GM23338 (cell line): Measurements from ENCODE around the gene JAZF1. TPM values are rescaled to one million over a fixed set of nuclear protein-coding genes. Genes with fewer than 3 reads are reported as not detected.

Experiments used
- ATAC-seq: fragments of 200-7000 bp; cut with Tn5 transposase; 3 replicates; pipeline ENCODE4 v1.9.1; 2020
- DNase-seq: peaks from one replicate; pipeline ENCODE4 v3.0.0-alpha.2; 2015; ENCODE audit warnings: low spot score
- H2AFZ ChIP-seq: fragments of 200-600 bp; sonication (generic); 2 replicates; pipeline ENCODE4 v1.8.0; 2016; ENCODE audit warnings: antibody characterized with exemption, mild to moderate bottlenecking, moderate library complexity
- H3F3A ChIP-seq: fragments of 200-600 bp; sonication (generic); replicated peaks from 2 replicates; pipeline ENCODE4 v1.8.0; 2017; ENCODE audit warnings: antibody characterized with exemption, mixed run types, low read depth
- H3K27ac ChIP-seq: fragments of 200-600 bp; sonication (generic); 2 replicates; pipeline ENCODE4 v1.6.1; 2016; ENCODE audit warnings: low read depth
- H3K27me3 ChIP-seq: fragments of 200-600 bp; sonication (generic); 2 replicates; pipeline ENCODE4 v1.8.0; 2016; ENCODE audit warnings: mild to moderate bottlenecking, mixed run types, moderate library complexity; ENCODE audit not compliant: insufficient read depth
- H3K36me3 ChIP-seq: fragments of 200-600 bp; sonication (generic); 2 replicates; pipeline ENCODE4 v1.8.0; 2016; ENCODE audit warnings: mild to moderate bottlenecking; ENCODE audit not compliant: insufficient read depth
- H3K4me1 ChIP-seq: fragments of 200-600 bp; sonication (generic); 2 replicates; pipeline ENCODE4 v1.8.0; 2016; ENCODE audit warnings: mild to moderate bottlenecking, moderate library complexity; ENCODE audit not compliant: insufficient read depth
- H3K4me2 ChIP-seq: fragments of 200-600 bp; sonication (generic); 2 replicates; pipeline ENCODE4 v1.7.1; 2017; ENCODE audit warnings: mixed run types
- H3K4me3 ChIP-seq: fragments of 200-600 bp; sonication (generic); 2 replicates; pipeline ENCODE4 v1.6.1; 2016; ENCODE audit warnings: mixed run types
- H3K79me2 ChIP-seq: fragments of 200-600 bp; sonication (generic); replicated peaks from 2 replicates; pipeline ENCODE4 v1.8.0; 2017; ENCODE audit warnings: mild to moderate bottlenecking; ENCODE audit not compliant: insufficient read depth
- H3K9me2 ChIP-seq: fragments of 200-600 bp; sonication (generic); 2 replicates; pipeline ENCODE4 v1.8.0; 2017; ENCODE audit not compliant: insufficient read depth
- H4K20me1 ChIP-seq: fragments of 200-600 bp; sonication (generic); replicated peaks from 2 replicates; pipeline ENCODE4 v1.8.0; 2017; ENCODE audit warnings: mild to moderate bottlenecking; ENCODE audit not compliant: insufficient read depth
- H3K27ac Mint-ChIP-seq: 2 replicates; pipeline ENCODE4 v1.8.0; 2020; ENCODE audit warnings: inconsistent platforms, mild to moderate bottlenecking, moderate library complexity, mixed read lengths
- H3K27me3 Mint-ChIP-seq: 3 replicates; pipeline ENCODE4 v1.8.0; 2022; ENCODE audit warnings: low read depth, mild to moderate bottlenecking, moderate library complexity, mixed read lengths, inconsistent platforms; ENCODE audit not compliant: insufficient read depth, poor library complexity
- H3K36me3 Mint-ChIP-seq: 3 replicates; pipeline ENCODE4 v1.8.0; 2021; ENCODE audit warnings: low read depth, mild to moderate bottlenecking, inconsistent platforms, moderate library complexity, mixed read lengths
- H3K4me1 Mint-ChIP-seq: 3 replicates; pipeline ENCODE4 v1.8.0; 2020; ENCODE audit warnings: mild to moderate bottlenecking, inconsistent platforms, mixed read lengths
- H3K4me3 Mint-ChIP-seq: 3 replicates; pipeline ENCODE4 v1.8.0; 2021; ENCODE audit warnings: moderate library complexity, mild to moderate bottlenecking, inconsistent platforms, mixed read lengths
- H3K9me3 Mint-ChIP-seq: 3 replicates; pipeline ENCODE4 v1.8.0; 2020; ENCODE audit warnings: moderate library complexity, mild to moderate bottlenecking, inconsistent platforms, mixed read lengths
- CREB1 ChIP-seq: fragments of 250-450 bp; sonication (Bioruptor Pico); IDR thresholded peaks from 2 replicates; pipeline ENCODE4 v1.5.0; 2020; ENCODE audit warnings: low read depth, mild to moderate bottlenecking, moderate library complexity
- EZH2 ChIP-seq: fragments of 200-600 bp; sonication (generic); IDR thresholded peaks from one replicate; pipeline ENCODE4 v1.8.0; 2017; ENCODE audit warnings: antibody characterized with exemption, mild to moderate bottlenecking, low read depth; ENCODE audit not compliant: unreplicated experiment
- EZH2phosphoT487 ChIP-seq: fragments of 200-600 bp; sonication (generic); IDR thresholded peaks from one replicate; pipeline ENCODE4 v1.8.1; 2018; ENCODE audit warnings: antibody characterized with exemption; ENCODE audit not compliant: unreplicated experiment
- JUNB ChIP-seq: IDR thresholded peaks from one replicate; pipeline ENCODE4 v1.6.1; 2016; ENCODE audit warnings: antibody characterized with exemption; ENCODE audit not compliant: unreplicated experiment
- NANOG ChIP-seq: IDR thresholded peaks from 2 replicates; pipeline ENCODE4 v1.6.1; 2016; ENCODE audit warnings: antibody characterized with exemption, borderline replicate concordance
- STAT1 ChIP-seq: IDR thresholded peaks from one replicate; pipeline ENCODE4 v1.6.1; 2016; ENCODE audit warnings: antibody characterized with exemption; ENCODE audit not compliant: unreplicated experiment
- ZNF114 ChIP-seq: fragments of 250-450 bp; sonication (Bioruptor Pico); IDR thresholded peaks from 2 replicates; pipeline ENCODE4 v1.5.0; 2020; ENCODE audit warnings: mild to moderate bottlenecking, moderate library complexity
- ZNF331 ChIP-seq: fragments of 250-450 bp; sonication (Bioruptor Pico); IDR thresholded peaks from 2 replicates; pipeline ENCODE4 v1.5.0; 2020; ENCODE audit warnings: low read depth, mild to moderate bottlenecking, moderate library complexity
- polyA plus RNA-seq: library from polyadenylated mRNA; unstranded; fragments of >200 nt; fragmentation: Nextera tagmentation; extraction: Ambion mirVana; gene quantifications from 2 replicates; pipeline ENCODE4 v1.2.1, GENCODE V29; 2016
- total RNA-seq: library from RNA; depleted of rRNA; stranded (reverse); fragments of >200 nt; shearing (Covaris generic); gene quantifications from 2 replicates; pipeline ENCODE4 v1.2.3, GENCODE V29; 2014
- TF ChIP-seq, protein P1 (sequence below), 2 experiments: fragments of 200-600 bp in 1 of 2; sonication (generic) in 1 of 2; conservative IDR thresholded peaks; 2 replicates each; pipeline versions ENCODE4 v1.5.1 to v1.6.1; 2016 to 2017; ENCODE audit warnings: antibody characterized with exemption in 2 of 2, low read depth in 2 of 2, mild to moderate bottlenecking in 2 of 2, moderate library complexity in 1 of 2

The JAZF1 gene
- total and polyA plus RNA-seq, 2 experiments from 2014 or later: 12.2 to 22.2 TPM

DNA sequence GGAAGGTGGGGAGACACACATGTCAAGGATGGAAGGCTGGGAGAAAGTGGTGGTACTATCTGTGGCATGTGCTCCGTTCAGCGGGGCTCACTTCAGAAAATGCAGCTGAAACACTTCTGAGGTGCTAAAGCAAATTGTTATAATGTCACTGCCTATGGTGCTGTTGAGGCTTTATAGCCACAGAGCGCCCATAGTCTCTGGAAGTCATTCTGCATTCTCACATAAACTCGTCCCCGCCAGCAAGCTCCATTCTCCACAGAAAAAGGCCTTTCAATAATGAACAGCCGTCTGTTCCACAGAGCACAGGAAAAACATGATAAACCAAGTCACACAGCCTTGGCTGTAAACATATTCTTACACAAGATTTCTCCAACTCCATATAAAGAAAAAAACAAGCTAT, 308.7 kb downstream of the JAZF1 start:
- Mint-ChIP-seq H3K27ac (no peak overlapping the region), H3K36me3 (no peaks in the 10 kb centered on the region), H3K4me3 (no peak overlapping the region), H3K27me3 (peaks cover 9% of the 10 kb centered on the region), H3K9me3 (no peaks in the 10 kb centered on the region), H3K4me1 (peaks cover 30% of the 10 kb centered on the region)
- no peaks in the 10 kb centered on the region; the same call in 1 of the 2 replicates for H4K20me1 ChIP-seq
- 0 out of 2 replicates have a peak, but pooled peaks cover 7% of the 10 kb centered on the region for H3K9me2 ChIP-seq
- H3K27me3 ChIP-seq: no peaks in the 10 kb centered on the region
- no peak for ATAC-seq
- no peak for DNase-seq
- TF ChIP-seq EZH2phosphoT487: no peak
- no peak for TF ChIP-seq JUNB
- TF ChIP-seq, protein P1, sequence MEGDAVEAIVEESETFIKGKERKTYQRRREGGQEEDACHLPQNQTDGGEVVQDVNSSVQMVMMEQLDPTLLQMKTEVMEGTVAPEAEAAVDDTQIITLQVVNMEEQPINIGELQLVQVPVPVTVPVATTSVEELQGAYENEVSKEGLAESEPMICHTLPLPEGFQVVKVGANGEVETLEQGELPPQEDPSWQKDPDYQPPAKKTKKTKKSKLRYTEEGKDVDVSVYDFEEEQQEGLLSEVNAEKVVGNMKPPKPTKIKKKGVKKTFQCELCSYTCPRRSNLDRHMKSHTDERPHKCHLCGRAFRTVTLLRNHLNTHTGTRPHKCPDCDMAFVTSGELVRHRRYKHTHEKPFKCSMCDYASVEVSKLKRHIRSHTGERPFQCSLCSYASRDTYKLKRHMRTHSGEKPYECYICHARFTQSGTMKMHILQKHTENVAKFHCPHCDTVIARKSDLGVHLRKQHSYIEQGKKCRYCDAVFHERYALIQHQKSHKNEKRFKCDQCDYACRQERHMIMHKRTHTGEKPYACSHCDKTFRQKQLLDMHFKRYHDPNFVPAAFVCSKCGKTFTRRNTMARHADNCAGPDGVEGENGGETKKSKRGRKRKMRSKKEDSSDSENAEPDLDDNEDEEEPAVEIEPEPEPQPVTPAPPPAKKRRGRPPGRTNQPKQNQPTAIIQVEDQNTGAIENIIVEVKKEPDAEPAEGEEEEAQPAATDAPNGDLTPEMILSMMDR (conservative IDR thresholded peaks at IDR 0.05; ENCODE audit: low read depth in 2 of 2): no peak
- no peak for TF ChIP-seq CREB1
- TF ChIP-seq ZNF114 (CRISPR knock-in tag): no peak
- no peak for TF ChIP-seq STAT1
- no peak for TF ChIP-seq ZNF331 (CRISPR knock-in tag)
- no peak overlapping the region for H3K4me2 ChIP-seq
- H3K79me2 ChIP-seq: no peaks in the 10 kb centered on the region
- H3K27ac ChIP-seq: no peak overlapping the region
- H2AFZ ChIP-seq: no peak overlapping the region
- H3F3A ChIP-seq: no peaks in the 10 kb centered on the region
- no peaks in the 10 kb centered on the region for H3K36me3 ChIP-seq
- peaks cover 11% of the 10 kb centered on the region for H3K4me1 ChIP-seq
- no peak overlapping the region for H3K4me3 ChIP-seq

DNA sequence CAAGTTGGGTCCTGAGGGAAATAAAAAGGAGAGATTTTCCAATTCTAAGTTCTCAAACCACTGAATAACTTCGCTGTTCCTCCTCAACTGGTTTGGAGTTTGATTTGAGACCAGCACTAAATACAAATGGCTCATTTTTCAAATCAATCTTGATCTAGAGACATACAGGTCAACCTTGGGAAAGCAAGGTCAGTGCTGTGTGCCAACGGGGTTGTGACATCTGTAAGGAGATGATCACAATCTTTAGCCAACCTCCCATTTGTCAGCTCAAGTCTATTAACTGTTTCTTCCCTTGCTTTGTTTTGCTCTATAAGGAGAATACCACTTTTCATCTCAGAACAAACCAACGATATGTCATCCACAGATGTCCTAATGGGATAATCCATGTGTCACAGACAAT, 309.5 kb downstream of the JAZF1 start:
- H4K20me1 ChIP-seq: peaks cover 7% of the 10 kb centered on the region; the same call in 1 of the 2 replicates
- H2AFZ ChIP-seq: no peak overlapping the region
- 0 out of 2 replicates have a peak overlapping the region, but pooled peaks have one; percentile 45 for H3K27ac ChIP-seq
- Mint-ChIP-seq H3K36me3 (no peaks in the 10 kb centered on the region), H3K9me3 (no peaks in the 10 kb centered on the region), H3K27me3 (peaks cover 9% of the 10 kb centered on the region), H3K27ac (no peak overlapping the region), H3K4me3 (no peak overlapping the region), H3K4me1 (peaks cover 30% of the 10 kb centered on the region)
- H3K36me3 ChIP-seq: no peaks in the 10 kb centered on the region
- H3K27me3 ChIP-seq: no peaks in the 10 kb centered on the region
- H3K4me2 ChIP-seq: no peak overlapping the region
- H3K4me1 ChIP-seq: peaks cover 11% of the 10 kb centered on the region
- no peak for TF ChIP-seq EZH2
- no peak for TF ChIP-seq ZNF114 (CRISPR knock-in tag)
- DNase-seq: no peak
- ATAC-seq: no peak
- H3K79me2 ChIP-seq: no peaks in the 10 kb centered on the region
- no peak overlapping the region for H3K4me3 ChIP-seq
- H3K9me2 ChIP-seq: 0 out of 2 replicates have a peak, but pooled peaks cover 7% of the 10 kb centered on the region
- H3F3A ChIP-seq: no peaks in the 10 kb centered on the region

DNA sequence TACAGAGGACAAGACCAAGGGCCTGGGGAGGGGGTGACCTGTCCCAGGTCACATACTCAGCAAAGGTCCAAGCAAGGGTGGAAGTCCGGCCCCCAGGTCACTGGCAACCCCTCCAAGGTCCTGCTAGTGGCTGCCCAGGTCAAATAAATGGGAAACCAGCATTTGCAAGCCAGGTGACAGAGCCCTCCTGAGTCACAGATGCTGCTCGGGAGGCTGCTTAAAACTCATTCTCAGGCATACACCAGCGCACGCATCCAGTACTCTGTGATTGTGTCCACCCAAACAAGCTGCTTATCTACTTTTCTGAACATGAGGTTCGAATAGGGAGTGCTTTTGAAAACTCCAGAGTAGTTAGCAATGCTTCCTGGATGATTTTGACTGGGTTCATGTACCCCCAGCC, 310.0 kb downstream of the JAZF1 start:
- no peaks in the 10 kb centered on the region for H3F3A ChIP-seq
- H3K4me1 Mint-ChIP-seq: peaks cover 30% of the 10 kb centered on the region
- no peak for DNase-seq
- no peaks in the 10 kb centered on the region for H3K36me3 ChIP-seq
- 0 out of 2 replicates have a peak overlapping the region, but pooled peaks have one; percentile 45 for H3K27ac ChIP-seq
- H3K4me1 ChIP-seq: peaks cover 11% of the 10 kb centered on the region
- no peak overlapping the region for H3K27ac Mint-ChIP-seq
- H3K27me3 ChIP-seq: no peaks in the 10 kb centered on the region
- H2AFZ ChIP-seq: no peak overlapping the region
- 0 out of 2 replicates have a peak, but pooled peaks cover 2% of the 10 kb centered on the region for H3K9me2 ChIP-seq
- H3K36me3 Mint-ChIP-seq: no peaks in the 10 kb centered on the region
- H3K9me3 Mint-ChIP-seq: no peaks in the 10 kb centered on the region
- no peak overlapping the region for H3K4me3 Mint-ChIP-seq
- H3K27me3 Mint-ChIP-seq: peaks cover 8% of the 10 kb centered on the region
- H3K79me2 ChIP-seq: no peaks in the 10 kb centered on the region
- peaks cover 7% of the 10 kb centered on the region; the same call in 1 of the 2 replicates for H4K20me1 ChIP-seq
- ATAC-seq: no peak
- no peak overlapping the region for H3K4me2 ChIP-seq
- no peak overlapping the region for H3K4me3 ChIP-seq
- TF ChIP-seq NANOG (no peak), EZH2 (no peak), EZH2phosphoT487 (no peak), ZNF114 (CRISPR knock-in tag) (no peak)
